ENCODE results near the gene THTPA. TPM values are rescaled to one million over a fixed set of nuclear protein-coding genes. Genes with fewer than 3 reads are reported as not detected.

The THTPA gene
- total and polyA plus RNA-seq, 2 of the 4 experiments (the other 2 are of a cell fraction), result 5.0 to 9.2 TPM

DNA sequence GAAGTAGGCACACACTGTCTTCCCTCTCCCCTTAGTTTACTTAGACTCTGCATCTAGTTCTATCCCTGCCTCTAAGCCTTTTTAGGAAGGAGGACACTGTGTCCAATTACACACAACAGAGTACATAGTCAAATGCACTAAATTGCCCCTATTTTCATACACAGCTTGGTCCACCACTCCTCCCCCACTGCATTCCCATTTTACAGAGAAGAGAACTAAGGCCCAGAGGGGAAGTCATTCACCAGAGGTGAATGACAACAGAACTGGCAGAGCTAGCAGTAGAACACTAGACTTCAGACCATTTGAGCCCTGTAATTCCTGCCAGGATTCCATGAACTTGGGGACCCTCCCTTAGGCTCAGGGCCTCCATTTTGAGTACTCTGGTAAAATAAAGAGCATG lies 23.7 kb downstream of the THTPA start:
- Histone ChIP-seq H3K9me3 (ENCODE audit: control insufficient read depth, insufficient read depth, low read length) (no peaks in the 10 kb centered on the region; the same call in 1 of the 2 replicates), H3K27ac (ENCODE audit: insufficient read depth, low read length) (no peak overlapping the region), H3K4me1 (ENCODE audit: control insufficient read depth, insufficient read depth, low read length) (no peaks in the 10 kb centered on the region), H3K4ac (ENCODE audit: low read depth, low read length) (no peak overlapping the region), H3K56ac (ENCODE audit: extremely low read depth, insufficient read depth, low read length) (no peak overlapping the region), H2BK15ac (ENCODE audit: low read depth, low read length) (no peak overlapping the region), H3K4me3 (ENCODE audit: insufficient read depth, low read depth, low read length) (no peak overlapping the region), H3K9ac (ENCODE audit: low read depth, low read length) (no peak overlapping the region), H2BK5ac (ENCODE audit: low read depth, low read length, poor library complexity, severe bottlenecking) (no peak overlapping the region), H3K9me1 (ENCODE audit: insufficient read depth, low read length) (no peaks in the 10 kb centered on the region), H2AK9ac (replicated peaks; ENCODE audit: low read depth, low read length, poor library complexity) (no peak overlapping the region), H3K36me3 (ENCODE audit: control insufficient read depth, insufficient read depth, low read length) (no peaks in the 10 kb centered on the region), H4K20me1 (ENCODE audit: insufficient read depth, low read length) (no peaks in the 10 kb centered on the region; the same call in 1 of the 2 replicates), H3K18ac (ENCODE audit: low read depth, low read length) (no peak overlapping the region), H2BK20ac (ENCODE audit: low read depth, low read length) (no peak overlapping the region), H3K27me3 (ENCODE audit: control insufficient read depth, insufficient read depth, low read length) (peaks cover 54% of the 10 kb centered on the region), H4K5ac (ENCODE audit: low read depth, low read length) (no peak overlapping the region), H3K79me1 (ENCODE audit: low read depth in 1 of 2, low read length in 2 of 2) (no peaks in the 10 kb centered on the region), H2BK120ac (ENCODE audit: low read depth, low read length) (no peak overlapping the region), H4K8ac (ENCODE audit: low read depth in 2 of 2, low read length in 2 of 2) (no peak overlapping the region), H4K91ac (ENCODE audit: insufficient read depth, low read depth, low read length) (no peak overlapping the region), H3K23ac (ENCODE audit: low read depth, low read length) (no peak overlapping the region), H3K4me2 (ENCODE audit: low read depth, low read length) (no peak overlapping the region), H2AK5ac (ENCODE audit: low read depth, low read length) (no peak overlapping the region), H3K14ac (replicated peaks; ENCODE audit: low read depth, low read length) (no peak overlapping the region), H2AFZ (replicated peaks; ENCODE audit: low read length, poor library complexity) (no peak overlapping the region)
- in situ Hi-C loops (cut with MboI; ENCODE audit: low sequenced_read_pairs), result no loop called here
- POLR2A ChIA-PET (ENCODE audit: unreplicated experiment), result no interaction called here
- BruUV-seq (replicated peaks), result no TSS peak
- intact Hi-C loops (cut with micrococcal nuclease), result no loop called here
- dilution Hi-C loops (cut with HindIII; ENCODE audit: low sequenced_read_pairs, unreplicated experiment), result no loop called here
- DNase-seq (no peak), ATAC-seq (ENCODE audit: low read depth) (no peak)
- CTCF ChIA-PET, result no interaction called here
- no peak for TF ChIP-seq RCOR1 (IDR thresholded peaks at IDR 0.05; ENCODE audit: insufficient replicate concordance, low read length)
- no peak for TF ChIP-seq FOS (IDR thresholded peaks at IDR 0.05; ENCODE audit: low read depth, low read length)
- TF ChIP-seq RAD21 (IDR thresholded peaks at IDR 0.05; ENCODE audit: low read length), result no peak
- no peak for TF ChIP-seq BHLHE40 (IDR thresholded peaks at IDR 0.05; ENCODE audit: low read depth, low read length)
- TF ChIP-seq, protein P1, sequence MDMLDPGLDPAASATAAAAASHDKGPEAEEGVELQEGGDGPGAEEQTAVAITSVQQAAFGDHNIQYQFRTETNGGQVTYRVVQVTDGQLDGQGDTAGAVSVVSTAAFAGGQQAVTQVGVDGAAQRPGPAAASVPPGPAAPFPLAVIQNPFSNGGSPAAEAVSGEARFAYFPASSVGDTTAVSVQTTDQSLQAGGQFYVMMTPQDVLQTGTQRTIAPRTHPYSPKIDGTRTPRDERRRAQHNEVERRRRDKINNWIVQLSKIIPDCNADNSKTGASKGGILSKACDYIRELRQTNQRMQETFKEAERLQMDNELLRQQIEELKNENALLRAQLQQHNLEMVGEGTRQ (IDR thresholded peaks at IDR 0.05; ENCODE audit: low read depth, low read length), result no peak
- no peak for TF ChIP-seq MAFK (IDR thresholded peaks at IDR 0.05; ENCODE audit: low read depth, low read length)
- TF ChIP-seq SMC3 (IDR thresholded peaks at IDR 0.05; ENCODE audit: low read depth, low read length), result no peak
- no peak for TF ChIP-seq MXI1 (IDR thresholded peaks at IDR 0.05; ENCODE audit: borderline replicate concordance, low read depth, low read length)
- no peak for TF ChIP-seq MAZ (IDR thresholded peaks at IDR 0.05; ENCODE audit: borderline replicate concordance, low read depth, low read length)
- TF ChIP-seq POLR2A (IDR thresholded peaks at IDR 0.05; ENCODE audit: low read depth, low read length), result no peak
- no peak for TF ChIP-seq RFX5 (IDR thresholded peaks at IDR 0.05; ENCODE audit: low read depth, low read length)
- TF ChIP-seq, protein P2, sequence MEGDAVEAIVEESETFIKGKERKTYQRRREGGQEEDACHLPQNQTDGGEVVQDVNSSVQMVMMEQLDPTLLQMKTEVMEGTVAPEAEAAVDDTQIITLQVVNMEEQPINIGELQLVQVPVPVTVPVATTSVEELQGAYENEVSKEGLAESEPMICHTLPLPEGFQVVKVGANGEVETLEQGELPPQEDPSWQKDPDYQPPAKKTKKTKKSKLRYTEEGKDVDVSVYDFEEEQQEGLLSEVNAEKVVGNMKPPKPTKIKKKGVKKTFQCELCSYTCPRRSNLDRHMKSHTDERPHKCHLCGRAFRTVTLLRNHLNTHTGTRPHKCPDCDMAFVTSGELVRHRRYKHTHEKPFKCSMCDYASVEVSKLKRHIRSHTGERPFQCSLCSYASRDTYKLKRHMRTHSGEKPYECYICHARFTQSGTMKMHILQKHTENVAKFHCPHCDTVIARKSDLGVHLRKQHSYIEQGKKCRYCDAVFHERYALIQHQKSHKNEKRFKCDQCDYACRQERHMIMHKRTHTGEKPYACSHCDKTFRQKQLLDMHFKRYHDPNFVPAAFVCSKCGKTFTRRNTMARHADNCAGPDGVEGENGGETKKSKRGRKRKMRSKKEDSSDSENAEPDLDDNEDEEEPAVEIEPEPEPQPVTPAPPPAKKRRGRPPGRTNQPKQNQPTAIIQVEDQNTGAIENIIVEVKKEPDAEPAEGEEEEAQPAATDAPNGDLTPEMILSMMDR (conservative IDR thresholded peaks at IDR 0.05; ENCODE audit: low read depth, low read length), result no peak
- TF ChIP-seq, protein P3, sequence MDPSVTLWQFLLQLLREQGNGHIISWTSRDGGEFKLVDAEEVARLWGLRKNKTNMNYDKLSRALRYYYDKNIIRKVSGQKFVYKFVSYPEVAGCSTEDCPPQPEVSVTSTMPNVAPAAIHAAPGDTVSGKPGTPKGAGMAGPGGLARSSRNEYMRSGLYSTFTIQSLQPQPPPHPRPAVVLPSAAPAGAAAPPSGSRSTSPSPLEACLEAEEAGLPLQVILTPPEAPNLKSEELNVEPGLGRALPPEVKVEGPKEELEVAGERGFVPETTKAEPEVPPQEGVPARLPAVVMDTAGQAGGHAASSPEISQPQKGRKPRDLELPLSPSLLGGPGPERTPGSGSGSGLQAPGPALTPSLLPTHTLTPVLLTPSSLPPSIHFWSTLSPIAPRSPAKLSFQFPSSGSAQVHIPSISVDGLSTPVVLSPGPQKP (IDR thresholded peaks at IDR 0.05; ENCODE audit: borderline replicate concordance, low read depth, low read length), result no peak
- TF ChIP-seq CHD1 (IDR thresholded peaks at IDR 0.05; ENCODE audit: low read depth, low read length), result no peak
- no peak for TF ChIP-seq NFE2L2 (IDR thresholded peaks at IDR 0.05; ENCODE audit: low read depth, low read length)

Measured in IMR-90 (cell line).